Cerebellar nuclear complex (tissue), 1 donor: ENCODE measurements around the gene MATK.

ENCODE experiments used
- DNase-seq, 2 experiments: peaks; one replicate each; lab custom pipeline; 2025; lab: John Stamatoyannopoulos, UW

The MATK gene, protein sequence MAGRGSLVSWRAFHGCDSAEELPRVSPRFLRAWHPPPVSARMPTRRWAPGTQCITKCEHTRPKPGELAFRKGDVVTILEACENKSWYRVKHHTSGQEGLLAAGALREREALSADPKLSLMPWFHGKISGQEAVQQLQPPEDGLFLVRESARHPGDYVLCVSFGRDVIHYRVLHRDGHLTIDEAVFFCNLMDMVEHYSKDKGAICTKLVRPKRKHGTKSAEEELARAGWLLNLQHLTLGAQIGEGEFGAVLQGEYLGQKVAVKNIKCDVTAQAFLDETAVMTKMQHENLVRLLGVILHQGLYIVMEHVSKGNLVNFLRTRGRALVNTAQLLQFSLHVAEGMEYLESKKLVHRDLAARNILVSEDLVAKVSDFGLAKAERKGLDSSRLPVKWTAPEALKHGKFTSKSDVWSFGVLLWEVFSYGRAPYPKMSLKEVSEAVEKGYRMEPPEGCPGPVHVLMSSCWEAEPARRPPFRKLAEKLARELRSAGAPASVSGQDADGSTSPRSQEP

DNA sequence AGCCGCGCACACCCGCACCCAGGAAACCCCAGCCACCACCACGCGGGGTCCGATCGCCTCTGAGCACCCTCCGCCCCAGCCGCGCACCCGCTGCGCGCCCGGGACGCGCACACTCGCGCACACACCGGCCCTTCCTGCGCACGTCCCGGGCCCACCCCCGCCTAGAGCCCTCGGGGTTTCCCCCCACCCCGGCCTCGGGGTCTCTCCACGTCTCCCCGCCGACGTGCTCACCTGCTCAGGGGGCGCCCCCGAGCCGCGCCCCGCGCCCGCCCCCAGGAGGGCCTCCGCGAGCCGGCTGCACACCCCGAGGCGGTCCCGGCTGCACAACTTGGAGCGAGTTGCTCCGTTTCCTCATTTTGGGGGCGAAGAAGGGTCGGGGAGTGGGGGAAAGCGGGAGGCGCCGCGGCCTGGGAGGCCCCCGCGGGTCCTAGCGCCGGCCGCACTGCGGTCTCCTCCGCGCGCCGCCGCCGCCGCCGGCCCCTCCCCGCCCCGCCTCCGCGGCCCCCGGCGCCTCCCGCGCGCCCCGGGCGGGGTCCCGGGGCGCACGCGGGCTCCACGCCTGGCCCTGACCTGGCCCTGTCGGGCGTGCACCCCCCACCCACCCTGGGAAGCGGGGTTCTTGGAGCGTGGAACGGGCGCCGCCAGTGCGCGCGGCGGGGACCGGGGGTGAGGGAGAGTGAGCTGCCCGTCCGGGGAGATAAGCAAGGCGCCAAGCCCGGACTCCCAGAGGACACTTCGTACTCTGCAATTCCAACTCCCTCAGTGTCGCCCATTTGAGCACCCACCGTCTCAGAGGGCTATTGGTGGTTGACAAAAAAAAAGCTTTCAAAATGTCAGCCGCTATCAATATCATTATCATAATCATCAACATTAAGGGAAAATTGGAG lies at the start of gene MATK:
TSS of gene MATK (minus strand) at position 444 of the 887 bp plus-strand sequence. CDS start 1,246 bp downstream, outside the sequence.
- no peak for DNase-seq

DNA sequence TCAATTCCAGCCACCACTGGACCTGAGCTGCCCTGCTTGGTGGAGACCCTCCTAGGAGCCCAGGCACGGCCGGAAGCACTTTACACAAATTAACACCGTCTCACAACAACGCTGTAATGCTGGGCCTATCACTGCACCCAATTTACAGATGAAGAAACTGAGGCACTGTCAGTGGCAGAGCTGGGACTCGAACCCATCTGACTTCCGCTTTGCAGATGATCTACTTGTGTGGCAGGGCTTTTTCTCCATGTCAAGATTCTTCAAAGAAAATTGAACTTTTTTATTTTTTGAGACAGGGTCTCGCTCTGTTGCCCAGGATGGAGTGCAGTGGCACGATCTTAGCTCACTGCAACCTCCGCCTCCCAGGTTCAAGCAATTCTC lies 48.9 kb upstream of the MATK start:
- DNase-seq, result no peak

DNA sequence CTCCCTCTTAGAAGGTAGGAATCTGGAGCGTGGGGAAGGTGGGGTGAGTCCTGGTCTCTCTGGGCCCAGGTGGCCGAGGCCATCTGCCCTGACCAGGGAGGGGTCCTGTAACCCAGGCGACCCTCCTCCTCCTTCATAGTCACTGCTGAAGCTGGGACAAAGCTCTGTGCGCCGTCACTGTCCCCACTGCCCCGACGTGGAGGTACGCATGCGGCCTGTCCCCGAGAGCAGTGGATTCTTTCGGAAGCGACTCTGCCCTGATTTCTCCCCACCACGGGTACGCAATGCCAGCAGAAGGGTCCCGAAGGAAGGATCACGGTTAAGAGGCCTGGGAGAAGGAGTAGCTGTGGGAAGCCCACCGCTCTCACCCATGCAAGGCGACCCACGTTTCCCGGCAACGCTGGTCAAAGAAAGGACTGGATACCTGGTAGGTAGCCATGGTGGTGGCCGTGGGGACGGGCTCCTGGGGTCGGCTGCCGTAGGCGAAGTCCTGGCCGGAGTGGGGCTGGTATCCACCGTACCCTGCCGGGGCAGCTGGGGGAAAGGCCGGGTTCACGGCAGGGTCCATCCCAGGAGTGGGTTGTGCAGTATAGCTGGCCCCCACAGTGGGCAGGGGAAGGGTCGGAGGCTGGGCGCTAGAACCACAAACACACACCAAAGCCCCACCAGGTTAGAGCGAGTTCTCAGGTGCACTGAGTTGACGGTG lies 48.3 kb upstream of the MATK start:
- DNase-seq, result no peak

DNA sequence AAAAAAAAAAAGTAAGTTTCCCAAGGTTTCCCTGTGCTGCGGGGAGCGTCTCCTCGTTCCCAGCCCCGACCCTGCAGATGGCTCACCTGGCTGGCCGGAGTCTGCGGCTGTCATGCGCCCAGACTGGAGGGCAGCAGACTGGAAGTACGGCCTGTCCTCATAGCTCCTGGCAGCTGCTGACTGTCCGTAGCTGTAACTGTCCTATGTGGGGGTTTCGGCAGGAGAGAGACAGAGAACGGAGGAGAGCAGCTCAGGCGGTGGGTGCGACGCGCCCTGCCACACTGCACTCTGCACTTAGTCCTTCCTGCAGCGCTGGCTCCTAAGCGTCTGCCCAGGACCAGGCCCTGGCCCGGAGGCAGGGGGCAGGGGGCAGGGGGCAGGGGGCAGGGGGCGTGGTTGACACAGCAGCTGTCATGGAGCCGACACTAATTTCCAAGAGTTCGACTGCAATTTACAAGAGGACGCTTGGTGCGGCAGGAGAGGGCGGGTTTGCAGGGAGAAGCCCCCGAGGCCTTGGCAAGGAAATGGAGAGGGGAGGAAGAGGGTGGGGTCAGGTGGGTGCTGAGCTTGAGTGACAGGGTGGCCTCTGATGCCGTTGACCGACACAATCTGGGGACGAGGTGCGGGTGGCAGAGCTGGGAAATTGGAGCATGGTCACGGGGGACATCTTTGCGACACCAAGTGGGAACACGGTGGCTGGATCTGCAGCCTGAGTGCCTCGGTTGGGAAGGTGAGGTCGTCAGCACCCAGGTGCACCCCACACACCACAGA lies 47.6 kb upstream of the MATK start:
- no peak for DNase-seq

DNA sequence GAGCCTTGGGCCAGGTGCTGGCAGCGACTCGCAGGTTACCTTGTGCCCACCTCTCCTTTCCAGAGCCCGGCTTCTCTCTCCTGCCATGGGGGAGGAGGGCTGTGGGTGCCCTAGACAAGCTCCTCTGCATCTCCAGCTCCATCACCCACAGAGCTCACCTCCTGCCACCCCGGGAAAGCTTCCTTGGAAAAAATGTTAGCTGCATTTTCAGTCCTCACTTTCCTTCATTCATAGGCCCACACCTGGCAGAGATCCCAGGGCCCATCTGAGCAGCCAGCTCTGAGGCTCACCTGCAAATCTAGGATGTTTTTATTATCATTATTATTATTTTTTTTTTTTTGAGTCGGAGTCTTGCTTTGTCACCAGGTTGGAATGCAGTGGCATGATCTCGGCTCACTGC lies 45.8 kb upstream of the MATK start:
- DNase-seq, result no peak

DNA sequence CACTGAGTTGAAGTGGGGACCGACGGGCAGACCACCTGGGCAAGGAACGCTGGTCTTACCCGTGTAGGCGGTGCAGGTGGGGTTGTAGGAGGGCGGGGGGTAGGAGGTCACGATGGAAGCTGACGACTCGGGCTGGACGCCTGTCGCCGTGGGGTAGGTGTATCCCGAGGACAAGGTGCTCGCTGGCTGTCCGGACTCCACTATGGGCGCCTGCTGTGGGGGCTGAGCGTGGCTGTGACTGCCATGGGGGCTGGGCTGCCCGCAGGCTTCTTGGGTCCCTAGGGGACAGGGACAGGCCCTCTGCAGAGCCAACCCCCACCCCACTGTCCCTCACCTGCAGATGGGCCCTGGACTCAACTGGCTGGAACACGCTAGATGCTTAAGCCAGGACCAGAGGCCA lies 45.4 kb upstream of the MATK start:
- DNase-seq, result no peak

DNA sequence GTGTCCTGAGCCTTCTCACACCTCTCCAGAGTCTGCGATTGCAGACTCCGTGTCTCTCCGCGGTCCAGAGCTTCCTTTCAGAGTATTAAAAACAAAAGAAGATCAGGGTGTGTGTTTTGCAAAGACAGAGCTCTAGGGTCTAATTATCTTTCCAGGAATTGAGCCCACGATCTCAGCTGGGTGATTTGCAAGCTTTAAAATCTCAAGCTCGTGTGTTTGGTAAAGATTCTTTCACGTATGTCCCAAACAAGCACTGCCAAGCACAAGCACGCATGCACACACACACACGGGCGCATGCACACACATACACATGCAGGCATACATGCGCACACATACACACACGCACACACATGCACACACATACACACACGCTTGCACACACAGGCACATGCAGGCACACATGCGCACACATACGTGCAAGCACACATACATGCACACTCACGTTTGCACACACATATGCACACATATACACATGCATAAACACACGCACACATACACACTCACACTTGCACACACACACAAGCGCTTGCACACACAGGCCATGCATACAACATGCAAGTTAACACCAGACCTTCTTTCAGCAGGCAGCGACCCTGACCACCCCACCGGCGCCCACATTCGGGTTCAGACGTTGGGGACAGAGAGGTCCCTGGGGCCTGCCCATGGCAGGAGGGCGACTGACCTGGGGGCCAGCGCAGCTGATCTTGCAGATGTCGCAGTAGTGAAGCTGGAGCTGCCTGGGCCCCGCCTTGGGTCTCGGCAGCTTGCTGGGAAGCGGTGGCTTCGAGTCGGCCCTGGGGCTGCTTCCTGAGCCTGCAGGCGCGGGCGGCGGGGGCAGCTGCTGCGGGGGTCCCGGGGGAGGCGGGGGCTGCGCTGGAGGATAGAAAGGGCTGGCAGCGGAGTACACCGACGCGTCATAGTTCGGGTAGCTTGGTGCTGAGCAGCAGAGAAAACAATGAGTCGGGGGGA lies 44.7 kb upstream of the MATK start:
- DNase-seq, result no peak

DNA sequence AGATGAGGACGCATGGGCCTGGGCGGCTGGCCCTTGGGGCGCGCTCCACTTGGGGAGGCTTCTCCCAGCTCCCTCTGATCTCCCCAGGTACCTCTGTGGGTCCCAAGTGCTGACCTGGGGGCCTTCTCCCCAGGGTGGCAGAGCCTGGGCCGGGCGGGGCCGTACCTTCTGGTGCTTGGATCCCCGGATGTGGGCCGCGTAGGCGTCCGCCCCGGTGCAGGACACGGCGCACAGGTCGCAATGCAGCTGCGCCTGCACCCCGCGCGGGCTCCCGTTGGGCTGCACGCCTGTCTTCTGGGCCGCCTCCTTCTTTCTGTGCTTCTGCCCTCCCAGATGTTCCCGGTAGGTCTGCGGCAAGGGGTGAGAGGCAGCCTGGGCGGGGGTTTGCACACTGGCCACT lies 41.1 kb upstream of the MATK start:
- no peak for DNase-seq

DNA sequence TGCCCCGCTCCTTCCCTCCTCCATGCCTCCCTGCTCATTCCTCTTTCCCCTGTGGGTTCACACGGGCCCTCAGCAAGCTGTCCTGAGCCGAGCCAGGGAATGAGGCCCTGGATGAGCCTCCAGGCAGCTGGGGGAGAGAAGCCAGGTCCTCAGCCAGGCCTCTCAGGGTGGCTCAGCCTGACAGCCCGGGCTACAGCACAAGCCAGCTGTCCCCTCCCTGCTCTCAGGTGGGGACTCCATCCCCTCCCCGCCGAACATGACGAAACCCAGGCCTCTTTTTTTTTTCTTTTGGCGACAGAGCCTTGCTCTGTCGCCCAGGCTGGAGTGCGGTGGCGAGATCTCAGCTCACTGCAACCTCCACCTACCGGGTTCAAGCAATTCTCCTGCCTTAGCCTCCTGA lies 40.0 kb upstream of the MATK start:
- no peak for DNase-seq

DNA sequence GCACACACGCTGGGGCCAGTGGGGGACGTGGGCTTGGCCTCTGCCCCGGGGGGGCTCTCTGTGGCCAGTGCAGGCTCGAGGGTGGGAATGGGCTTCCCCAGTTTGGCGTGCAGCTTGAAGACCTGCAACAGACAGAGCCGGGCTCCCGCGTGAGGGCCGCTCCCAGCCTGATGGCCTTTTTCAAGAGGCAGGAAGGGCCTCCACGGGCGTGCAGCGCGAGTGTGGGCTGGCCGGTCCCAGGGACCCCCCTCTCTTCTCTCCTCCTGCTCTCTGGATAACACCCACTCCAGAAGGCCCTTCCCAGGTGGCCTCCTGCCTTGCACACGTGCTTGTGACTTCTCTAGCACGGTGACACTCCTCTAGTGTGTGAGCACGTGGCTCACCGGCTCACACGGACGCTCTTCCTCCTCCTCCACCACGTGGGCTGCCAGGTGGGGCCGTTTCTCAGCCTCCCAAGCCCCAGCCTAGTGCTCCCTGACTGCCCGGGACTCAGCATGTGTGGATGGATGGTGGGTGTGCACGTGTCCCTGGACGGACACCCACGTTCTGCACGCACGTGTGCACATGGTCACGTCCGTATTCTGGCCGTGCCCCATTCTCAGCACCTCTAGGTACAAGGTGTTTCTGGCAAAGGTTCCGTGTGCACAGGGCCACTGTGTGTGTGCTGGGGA lies 39.2 kb upstream of the MATK start:
- no peak for DNase-seq

DNA sequence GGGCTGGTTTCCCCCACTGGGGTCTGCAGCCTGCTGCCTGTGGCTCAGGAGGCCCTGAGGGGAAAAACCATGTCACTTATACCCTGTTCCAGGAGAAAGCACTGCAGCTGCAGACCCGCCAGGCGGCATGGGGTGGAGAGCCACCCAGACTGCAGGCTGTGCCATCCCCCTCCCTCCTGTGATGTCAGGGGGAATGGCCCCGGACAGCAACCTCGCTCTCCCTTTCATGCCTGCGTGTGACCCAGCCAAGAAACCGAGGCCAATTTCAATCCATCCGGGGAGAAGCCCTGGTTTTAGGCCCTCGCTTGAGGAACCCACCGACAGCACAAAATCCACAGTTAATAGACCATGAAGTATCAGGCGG lies 37.2 kb upstream of the MATK start:
- DNase-seq, result no peak

DNA sequence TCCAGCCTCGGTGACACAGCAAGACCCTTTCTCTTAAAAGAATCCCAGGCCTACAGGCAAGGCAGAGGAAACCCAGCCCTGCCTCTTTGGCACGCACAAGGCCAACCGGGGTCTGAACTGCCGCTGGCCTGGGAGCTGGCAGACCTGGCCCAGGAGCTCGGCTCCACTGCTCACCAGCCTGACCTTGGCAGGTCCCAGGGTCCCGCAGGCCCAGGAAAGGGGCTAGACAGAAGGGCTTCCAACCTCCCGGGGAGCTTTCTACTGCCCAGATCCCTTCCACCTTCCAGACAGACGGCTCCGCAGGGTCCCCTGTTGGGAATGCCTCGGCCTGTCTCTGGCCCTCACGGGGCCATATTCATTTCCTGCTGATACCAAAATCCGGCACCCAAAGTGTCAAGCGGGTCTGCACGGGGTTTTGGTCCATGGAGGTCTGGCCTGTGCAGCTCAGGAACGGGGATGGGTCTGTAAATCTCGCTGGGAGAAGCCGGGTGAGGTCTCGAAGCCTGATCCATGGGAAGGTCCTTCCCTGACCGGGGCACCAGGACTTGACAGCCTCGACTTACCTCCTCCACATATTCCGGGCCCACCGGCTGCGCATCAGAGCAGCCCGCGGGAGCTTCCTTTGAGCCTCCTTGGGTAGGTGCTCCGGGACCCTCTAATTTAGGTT lies 36.6 kb upstream of the MATK start:
- no peak for DNase-seq

DNA sequence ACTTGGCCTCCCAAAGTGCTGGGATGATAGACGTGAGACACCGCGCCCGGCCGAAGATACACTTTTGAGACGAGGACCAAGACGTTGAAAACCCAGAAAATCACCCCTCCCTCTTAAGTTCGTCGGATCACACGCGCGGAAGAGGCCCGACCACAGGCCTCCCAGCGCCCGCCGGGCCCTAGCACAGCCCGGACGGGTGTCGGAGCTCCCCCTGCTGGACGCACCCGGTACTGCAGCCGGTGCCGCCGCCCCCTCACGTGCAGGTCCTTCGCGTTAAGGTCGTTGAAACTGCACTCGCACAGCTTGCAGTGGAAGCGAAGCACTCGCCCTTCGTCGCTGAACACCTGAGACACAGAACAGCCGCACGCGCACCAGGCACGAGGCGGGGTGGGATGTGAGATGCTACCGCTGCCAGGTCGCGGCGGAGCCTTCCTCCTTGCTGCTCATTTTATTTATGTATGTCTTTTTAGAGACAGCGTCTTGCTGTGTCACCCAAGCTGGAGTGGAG lies 35.7 kb upstream of the MATK start:
- no peak for DNase-seq

DNA sequence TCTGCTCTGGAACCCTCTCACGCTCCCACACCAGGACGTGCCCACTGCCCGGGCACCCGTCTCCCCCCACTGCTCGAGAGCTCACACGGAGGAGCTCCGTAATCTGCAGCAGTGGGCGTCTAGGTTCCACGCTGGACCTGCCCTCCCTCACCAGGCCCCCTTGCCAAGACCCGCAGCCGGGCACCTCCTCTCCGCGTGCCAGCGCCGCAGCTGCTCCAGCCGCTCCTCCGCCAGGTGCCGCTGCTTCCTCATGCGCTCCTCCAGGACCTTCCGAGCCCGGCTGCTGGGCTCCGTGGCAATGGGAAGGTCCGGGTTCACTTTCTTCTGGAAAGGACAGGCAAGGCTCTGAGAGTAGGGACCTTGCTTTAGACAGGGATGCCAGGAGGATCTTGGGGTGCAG lies 35.0 kb upstream of the MATK start:
- DNase-seq, result no peak

DNA sequence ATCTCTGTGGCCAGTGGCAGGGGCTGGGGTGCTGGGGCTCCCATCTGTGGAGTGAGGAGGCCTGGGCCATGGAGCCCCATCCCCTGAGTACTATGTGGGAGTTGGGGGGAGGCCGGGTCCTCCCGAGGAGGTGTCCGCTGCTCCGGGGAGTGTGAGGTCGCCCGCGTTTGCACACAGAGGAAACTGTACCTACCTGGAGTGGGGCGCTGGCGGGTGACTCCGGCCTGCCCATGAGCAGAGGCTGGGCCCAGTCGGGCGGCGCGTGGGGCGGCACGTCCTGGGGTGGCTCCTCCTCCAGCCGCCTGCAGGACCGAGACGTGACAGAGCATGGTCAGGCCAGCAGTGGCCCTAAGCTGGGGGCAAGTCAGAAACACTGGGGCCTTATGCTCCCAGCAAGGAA lies 33.8 kb upstream of the MATK start:
- DNase-seq, result no peak

DNA sequence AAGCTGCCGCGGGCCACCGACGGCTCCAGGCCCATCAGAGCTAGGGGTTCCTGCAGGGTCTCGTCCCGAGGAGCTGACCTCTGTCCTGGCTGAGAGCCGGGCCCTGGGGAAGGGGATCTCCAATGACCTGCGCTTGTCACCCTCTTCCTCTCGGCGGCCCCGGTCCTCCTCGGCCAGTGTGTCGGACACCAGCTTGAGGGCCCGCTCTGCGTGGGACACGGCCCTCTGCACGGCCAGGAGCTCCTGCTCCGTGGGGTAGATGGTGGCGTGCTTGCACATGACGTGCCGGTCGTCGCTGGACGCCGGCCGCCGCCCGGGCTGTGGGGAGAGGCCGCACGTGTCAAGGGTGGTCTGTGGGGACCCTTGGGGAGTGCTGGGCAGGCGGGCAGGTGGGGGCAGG lies 32.7 kb upstream of the MATK start:
- DNase-seq, result no peak

DNA sequence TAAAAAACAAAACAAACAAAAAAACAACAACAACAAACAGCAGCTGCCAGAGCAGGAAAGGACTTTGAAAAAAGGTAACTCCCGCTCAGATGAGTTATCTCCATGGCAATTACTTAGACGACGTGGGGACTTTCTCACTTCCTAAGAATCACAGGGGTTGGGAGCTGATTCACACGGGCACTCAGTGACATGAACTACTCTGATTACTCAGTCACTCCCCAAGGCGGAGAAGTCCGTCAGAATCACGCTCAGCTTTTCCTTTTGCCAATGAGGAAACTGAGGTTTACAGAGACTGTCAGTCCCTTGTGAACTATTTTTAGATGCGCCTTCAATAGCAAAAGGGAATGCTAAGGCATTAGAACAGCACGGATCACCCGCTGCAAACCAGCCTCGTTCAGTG lies 32.3 kb upstream of the MATK start:
- no peak for DNase-seq

DNA sequence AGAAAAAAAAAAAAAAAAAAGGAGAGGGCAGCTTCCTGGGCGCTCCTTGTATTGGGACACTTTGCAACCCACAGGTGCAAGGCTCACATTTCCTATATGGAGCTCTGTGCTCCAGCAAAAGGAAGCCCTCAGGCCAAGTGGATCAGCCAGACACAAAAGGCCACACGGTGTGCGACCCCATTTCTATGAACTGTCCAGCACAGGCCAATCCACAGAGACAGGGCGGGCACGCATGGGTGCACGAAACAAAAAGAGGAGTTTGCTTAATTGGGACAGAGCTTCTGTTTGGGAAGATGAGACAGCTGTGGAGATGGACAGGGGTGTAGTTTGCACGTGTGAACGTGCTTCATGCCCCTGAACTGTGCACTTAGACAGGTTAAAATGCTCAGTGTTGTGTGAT lies 31.6 kb upstream of the MATK start:
- no peak for DNase-seq

DNA sequence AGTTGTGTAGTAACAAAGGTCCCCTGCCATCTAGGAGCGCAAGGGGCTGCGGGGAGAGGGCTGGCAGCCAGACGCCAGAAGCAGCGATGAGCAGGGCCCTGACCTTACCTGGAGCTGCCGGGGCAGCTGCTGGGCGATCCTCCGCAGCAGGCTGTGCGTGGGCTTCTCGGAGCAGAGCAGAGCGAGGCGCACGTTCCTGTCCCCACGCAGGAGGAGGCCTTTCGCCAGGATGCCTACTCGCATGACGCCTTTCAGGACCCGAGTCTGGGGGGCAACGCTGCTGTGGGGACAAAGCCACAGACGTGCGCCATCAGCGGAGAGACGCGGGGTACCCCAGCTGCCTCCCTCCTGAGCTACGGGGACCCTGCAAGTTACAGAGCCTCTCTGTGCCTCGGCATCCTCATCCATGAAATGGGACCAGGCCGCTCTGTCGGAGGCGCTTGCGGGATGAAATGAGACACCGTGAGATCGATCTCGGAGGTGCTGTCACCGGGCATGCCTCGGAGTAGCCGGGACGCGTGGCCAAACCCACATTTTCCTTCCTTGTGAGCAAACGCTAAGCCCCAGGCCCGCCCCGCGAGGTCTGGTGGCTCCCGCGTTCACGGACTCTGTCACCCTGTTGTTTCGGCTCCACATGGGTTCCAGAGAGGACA lies 30.5 kb upstream of the MATK start:
- no peak for DNase-seq
